HEK293T (cell line): ENCODE data around the gene CPD.

Experiments
- CTCF ChIA-PET: fragments of 350-600 bp; formaldehyde crosslinking; extraction: SDS; loops from one replicate; lab custom pipeline; 2021; ENCODE audit warnings: antibody characterized with exemption, inconsistent platforms; lab: Yijun Ruan, JAX
- POLR2A ChIA-PET: fragments of 350-600 bp; formaldehyde crosslinking; extraction: SDS; loops from one replicate; lab custom pipeline; 2020; ENCODE audit warnings: antibody characterized with exemption, inconsistent platforms; lab: Yijun Ruan, JAX
- DNase-seq: peaks from one replicate; pipeline ENCODE4 v3.0.0; 2012; ENCODE audit warnings: mixed read lengths; ENCODE audit errors: extremely low spot score
- ARNT ChIP-seq: fragments of 450-650 bp; IDR thresholded peaks from 2 replicates; pipeline ENCODE4 v1.6.1; 2017; ENCODE audit warnings: mild to moderate bottlenecking
- BHLHE40 ChIP-seq: fragments of 450-650 bp; IDR thresholded peaks from 2 replicates; pipeline ENCODE4 v1.6.1; 2016; ENCODE audit warnings: mild to moderate bottlenecking, moderate library complexity, borderline replicate concordance
- CTBP1 ChIP-seq: fragments of 450-650 bp; IDR thresholded peaks from 2 replicates; pipeline ENCODE4 v1.6.1; 2016; ENCODE audit warnings: borderline replicate concordance
- ELF4 ChIP-seq: fragments of 450-650 bp; IDR thresholded peaks from 2 replicates; pipeline ENCODE4 v1.6.1; 2017; ENCODE audit warnings: antibody characterized with exemption
- FOXA1 ChIP-seq: fragments of 450-650 bp; IDR thresholded peaks from 2 replicates; pipeline ENCODE4 v1.6.1; 2016; ENCODE audit warnings: mild to moderate bottlenecking
- FOXK2 ChIP-seq: fragments of 450-650 bp; IDR thresholded peaks from 2 replicates; pipeline ENCODE4 v1.6.1; 2016; ENCODE audit warnings: mild to moderate bottlenecking
- FOXM1 ChIP-seq: fragments of 450-650 bp; IDR thresholded peaks from 2 replicates; pipeline ENCODE4 v1.6.1; 2017; ENCODE audit warnings: mild to moderate bottlenecking, borderline replicate concordance
- HDGF ChIP-seq: fragments of 450-650 bp; IDR thresholded peaks from 2 replicates; pipeline ENCODE4 v1.6.1; 2017; ENCODE audit warnings: antibody characterized with exemption, borderline replicate concordance
- L3MBTL2 ChIP-seq: fragments of 450-650 bp; conservative IDR thresholded peaks from 2 replicates; pipeline ENCODE4 v1.6.1; 2016; ENCODE audit warnings: mild to moderate bottlenecking
- LEF1 ChIP-seq: fragments of 450-650 bp; IDR thresholded peaks from 2 replicates; pipeline ENCODE4 v1.6.1; 2017; ENCODE audit warnings: mild to moderate bottlenecking, borderline replicate concordance
- NFRKB ChIP-seq: fragments of 450-650 bp; IDR thresholded peaks from 2 replicates; pipeline ENCODE4 v1.6.1; 2016; ENCODE audit warnings: mild to moderate bottlenecking, moderate library complexity
- PKNOX1 ChIP-seq: fragments of 450-650 bp; IDR thresholded peaks from 2 replicates; pipeline ENCODE4 v1.6.1; 2016
- SP1 ChIP-seq: fragments of 450-650 bp; IDR thresholded peaks from 2 replicates; pipeline ENCODE4 v1.6.1; 2017
- SUZ12 ChIP-seq: fragments of 450-650 bp; IDR thresholded peaks from 2 replicates; pipeline ENCODE4 v1.6.1; 2016; ENCODE audit warnings: mild to moderate bottlenecking
- TARDBP ChIP-seq: fragments of 450-650 bp; IDR thresholded peaks from 2 replicates; pipeline ENCODE4 v1.6.1; 2016
- ZNF384 ChIP-seq: fragments of 450-650 bp; IDR thresholded peaks from 2 replicates; pipeline ENCODE4 v1.6.1; 2016

CPD gene

DNA sequence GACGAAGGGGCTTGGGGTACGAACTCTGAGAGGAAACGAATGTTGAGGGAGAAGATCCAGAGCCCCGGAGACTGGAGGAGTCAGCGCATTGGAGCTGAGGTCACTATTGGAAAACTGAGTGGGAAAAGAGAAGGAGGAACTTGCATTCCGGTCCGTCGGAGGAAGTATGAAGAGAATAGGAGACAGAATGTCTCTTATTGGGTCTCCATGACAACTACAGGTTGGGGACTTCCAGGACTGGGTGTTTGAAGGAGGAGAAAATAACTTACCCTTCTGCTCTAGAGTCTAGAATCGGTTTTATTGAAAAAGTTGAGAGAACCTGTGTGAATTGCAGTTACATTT, 99.0 kb downstream of the CPD start:
- no peak for DNase-seq
- ChIA-PET CTCF (interaction anchor here (0.6 to 2.0 kb wide), 2 partner anchors 12 to 308 kb away, joined by 3 to 10 read pairs; no protein-coding TSS in a partner anchor), POLR2A (interaction anchor here (0.7 to 2.4 kb wide), 5 partner anchors 12 to 1424 kb away, joined by 3 to 34 read pairs (median 3); partner anchors contain the start of gene UTP6)
- TF ChIP-seq CTBP1 (no peak), SP1 (no peak), FOXA1 (no peak), LEF1 (no peak), FOXM1 (no peak), PKNOX1 (no peak), NFRKB (no peak), BHLHE40 (no peak), L3MBTL2 (no peak), TARDBP (no peak), SUZ12 (no peak), ARNT (no peak), ZNF384 (no peak), FOXK2 (no peak), HDGF (no peak), ELF4 (no peak)

GRCh38 chr17:30482555-30482954, 103.8 kb downstream of the CPD start:
- no peak for DNase-seq
- TF ChIP-seq HDGF (no peak), ELF4 (no peak), ZNF384 (no peak), FOXA1 (no peak), LEF1 (no peak), CTBP1 (no peak), TARDBP (no peak), BHLHE40 (no peak), PKNOX1 (no peak), L3MBTL2 (no peak), ARNT (no peak)
- POLR2A ChIA-PET = no interaction called here
- CTCF ChIA-PET = no interaction called here

GRCh38 chr17:30483159-30483558, 104.4 kb downstream of the CPD start:
- DNase-seq = no peak
- ChIA-PET POLR2A (no interaction called here), CTCF (no interaction called here)
- TF ChIP-seq SP1 (no peak), ARNT (no peak), ZNF384 (no peak), PKNOX1 (no peak), SUZ12 (no peak), CTBP1 (no peak), NFRKB (no peak), ELF4 (no peak), L3MBTL2 (no peak), BHLHE40 (no peak), FOXK2 (no peak)

GRCh38 chr17:30493780-30494179, 115.1 kb downstream of the CPD start:
- ChIA-PET CTCF (interaction anchor here (0.6 kb wide), 1 partner anchor 519 kb away, joined by 3 read pairs; no protein-coding TSS in a partner anchor), POLR2A (interaction anchor here (1.6 kb wide), 1 partner anchor 17 kb away, joined by 4 read pairs; the partner anchor contains the start of gene GOSR1)
- no peak for DNase-seq
- TF ChIP-seq FOXK2 (no peak), FOXA1 (no peak), BHLHE40 (no peak), TARDBP (no peak), NFRKB (no peak), PKNOX1 (no peak)

DNA sequence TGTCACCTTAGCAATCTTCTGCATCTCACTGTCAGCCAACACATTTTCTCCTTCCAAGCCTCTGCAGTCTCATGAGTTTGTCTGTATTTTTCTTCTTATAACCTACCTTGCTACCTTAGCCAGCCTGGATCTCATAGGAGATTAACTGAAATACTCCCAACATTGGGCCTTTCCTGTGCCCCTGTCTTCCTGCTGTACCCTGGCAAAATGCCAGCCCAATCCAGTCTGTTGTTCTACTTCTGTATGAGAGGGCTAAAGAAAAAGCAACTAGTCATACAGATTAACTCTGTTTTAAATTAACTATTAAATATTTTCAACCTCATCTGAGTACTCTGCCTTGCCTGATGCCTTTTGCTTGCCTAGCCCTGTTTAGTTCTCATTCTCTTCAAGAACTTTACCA, 116.9 kb downstream of the CPD start:
- ChIA-PET POLR2A (no interaction called here), CTCF (no interaction called here)
- no peak for TF ChIP-seq CTBP1
- no peak for TF ChIP-seq SUZ12
- no peak for TF ChIP-seq HDGF
- no peak for TF ChIP-seq BHLHE40
- TF ChIP-seq SP1 = no peak
- no peak for TF ChIP-seq FOXK2
- TF ChIP-seq FOXA1 = no peak
- no peak for TF ChIP-seq ARNT
- no peak for TF ChIP-seq TARDBP
- no peak for TF ChIP-seq FOXM1
- no peak for TF ChIP-seq NFRKB
- no peak for TF ChIP-seq ZNF384
- TF ChIP-seq PKNOX1 = no peak
- TF ChIP-seq ELF4 = no peak
- DNase-seq = no peak
